HG03571 (cell line): ENCODE data around the gene EMC1.
"Not testable (repeated sequence)": the region's sequence is repeated elsewhere in the genome, so short reads cannot be mapped to it uniquely, and the experiment has no call there.

Source experiments
- ATAC-seq: cut with Tn5 transposase; IDR thresholded peaks from one replicate; pipeline ENCODE4 v1.9.1; 2021; ENCODE audit not compliant: unreplicated experiment

The EMC1 gene

GRCh38 chr1:19219451-19219850, 31.9 kb downstream of the EMC1 start:
- ATAC-seq, result no peak

- not testable (repeated sequence) for ATAC-seq
Measured at GRCh38 chr1:19216585-19216984, 34.7 kb downstream of the EMC1 start.

GRCh38 chr1:19213580-19213979, 37.7 kb downstream of the EMC1 start:
- ATAC-seq, result no peak

GRCh38 chr1:19212167-19212566, 39.2 kb downstream of the EMC1 start:
- ATAC-seq, result no peak

GRCh38 chr1:19210772-19211549, 40.4 kb downstream of the EMC1 start:
- ATAC-seq, result no peak

- peak; percentile 73 for ATAC-seq
Measured at GRCh38 chr1:19209990-19210771, 41.1 kb downstream of the EMC1 start, which contains the start of gene UBR4. Gene UBR4 (minus strand): TSS chr1:19210266. CDS start chr1:19210248, 18 bp downstream.

- ATAC-seq, result peak; percentile 41
Measured at GRCh38 chr1:19209439-19209989, 41.8 kb downstream of the EMC1 start.

GRCh38 chr1:19208710-19209438, 42.5 kb downstream of the EMC1 start:
- no peak for ATAC-seq

- ATAC-seq, result no peak
Measured at GRCh38 chr1:19206947-19207346, 44.4 kb downstream of the EMC1 start.

- ATAC-seq, result no peak
Measured at GRCh38 chr1:19205845-19206244, 45.5 kb downstream of the EMC1 start.

GRCh38 chr1:19205403-19205802, 45.9 kb downstream of the EMC1 start:
- no peak for ATAC-seq

GRCh38 chr1:19204446-19205266, 46.7 kb downstream of the EMC1 start:
- no peak for ATAC-seq

- no peak for ATAC-seq
Measured at GRCh38 chr1:19203440-19203839, 47.9 kb downstream of the EMC1 start.

GRCh38 chr1:19202396-19202795, 48.9 kb downstream of the EMC1 start:
- no peak for ATAC-seq

GRCh38 chr1:19199969-19200604, 51.2 kb downstream of the EMC1 start:
- no peak for ATAC-seq

GRCh38 chr1:19199329-19199968, 51.9 kb downstream of the EMC1 start:
- ATAC-seq, result no peak

GRCh38 chr1:19198820-19199219, 52.5 kb downstream of the EMC1 start:
- ATAC-seq, result no peak

- no peak for ATAC-seq
Measured at GRCh38 chr1:19197845-19198244, 53.5 kb downstream of the EMC1 start.

- no peak for ATAC-seq
Measured at GRCh38 chr1:19196331-19196730, 55.0 kb downstream of the EMC1 start.
